ENCODE measurements around the gene MATCAP1.

The MATCAP1 gene

GRCh38 chr16:67209565-67209964 lies 25.8 kb upstream of the MATCAP1 start:
- TF ChIP-seq CTCF (IDR thresholded peaks at IDR 0.05; ENCODE audit: insufficient read depth, low read length, poor library complexity, severe bottlenecking), result no peak
- H3K27me3 ChIP-seq (replicated peaks; ENCODE audit: control insufficient read depth, insufficient read depth, low read length), result no peaks in the 10 kb centered on the region
- H3K36me3 ChIP-seq (ENCODE audit: control insufficient read depth, insufficient read depth, low read length), result peaks cover 4% of the 10 kb centered on the region
- H3K4me3 ChIP-seq (replicated peaks; ENCODE audit: low read depth, low read length), result no peak overlapping the region
- no peak for DNase-seq (ENCODE audit: extremely low read depth, insufficient read length)

GRCh38 chr16:67208154-67208896 lies 24.6 kb upstream of the MATCAP1 start:
- no peak for DNase-seq (ENCODE audit: extremely low read depth, insufficient read length)
- Histone ChIP-seq H3K36me3 (ENCODE audit: control insufficient read depth, insufficient read depth, low read length) (peaks cover 12% of the 10 kb centered on the region), H3K4me3 (replicated peaks; ENCODE audit: low read depth, low read length) (no peak overlapping the region), H3K27me3 (replicated peaks; ENCODE audit: control insufficient read depth, insufficient read depth, low read length) (no peaks in the 10 kb centered on the region)
- TF ChIP-seq CTCF (IDR thresholded peaks at IDR 0.05; ENCODE audit: insufficient read depth, low read length, poor library complexity, severe bottlenecking), result no peak

- Histone ChIP-seq H3K4me3 (replicated peaks; ENCODE audit: low read depth, low read length) (no peak overlapping the region), H3K36me3 (ENCODE audit: control insufficient read depth, insufficient read depth, low read length) (peaks cover 20% of the 10 kb centered on the region), H3K27me3 (replicated peaks; ENCODE audit: control insufficient read depth, insufficient read depth, low read length) (no peaks in the 10 kb centered on the region)
- TF ChIP-seq CTCF (IDR thresholded peaks at IDR 0.05; ENCODE audit: insufficient read depth, low read length, poor library complexity, severe bottlenecking), result no peak
- no peak for DNase-seq (ENCODE audit: extremely low read depth, insufficient read length)
Measured at GRCh38 chr16:67207249-67208091, 23.7 kb upstream of the MATCAP1 start.

GRCh38 chr16:67206838-67207248 lies 23.1 kb upstream of the MATCAP1 start:
- H3K36me3 ChIP-seq (ENCODE audit: control insufficient read depth, insufficient read depth, low read length), result peaks cover 26% of the 10 kb centered on the region
- DNase-seq (ENCODE audit: extremely low read depth, insufficient read length), result no peak
- no peak for TF ChIP-seq CTCF (IDR thresholded peaks at IDR 0.05; ENCODE audit: insufficient read depth, low read length, poor library complexity, severe bottlenecking)

GRCh38 chr16:67206129-67206837 lies 22.5 kb upstream of the MATCAP1 start:
- no peak for TF ChIP-seq CTCF (IDR thresholded peaks at IDR 0.05; ENCODE audit: insufficient read depth, low read length, poor library complexity, severe bottlenecking)
- DNase-seq (ENCODE audit: extremely low read depth, insufficient read length), result no peak
- H3K36me3 ChIP-seq (ENCODE audit: control insufficient read depth, insufficient read depth, low read length), result peaks cover 30% of the 10 kb centered on the region
- no peak overlapping the region for H3K4me3 ChIP-seq (replicated peaks; ENCODE audit: low read depth, low read length)
- no peaks in the 10 kb centered on the region for H3K27me3 ChIP-seq (replicated peaks; ENCODE audit: control insufficient read depth, insufficient read depth, low read length)

More at GRCh38 chr16:67206838-67207248, 23.1 kb upstream of the MATCAP1 start:
- Histone ChIP-seq H3K4me3 (replicated peaks; ENCODE audit: low read depth, low read length) (no peak overlapping the region), H3K27me3 (replicated peaks; ENCODE audit: control insufficient read depth, insufficient read depth, low read length) (no peaks in the 10 kb centered on the region)

All from GM06990 (cell line).